B cell (primary cell): ENCODE measurements around the gene KIAA0825. TPM values are rescaled to one million over a fixed set of nuclear protein-coding genes. Genes with fewer than 3 reads are reported as not detected.

ENCODE experiments used
- ATAC-seq: fragments of 200-7000 bp; cut with Tn5 transposase; one replicate; pipeline ENCODE4 v1.10.0; 2021; ENCODE audit warnings: low read depth, mild to moderate bottlenecking, moderate number of reproducible peaks, moderate library complexity
- CTCF ChIA-PET: fragments of 350-600 bp; sonication (Branson Sonifier 250); formaldehyde crosslinking; loops from one replicate; lab custom pipeline; 2021; ENCODE audit warnings: antibody characterized with exemption, inconsistent platforms; lab: Charles Lee
- POLR2A ChIA-PET: fragments of 350-600 bp; sonication (Branson Sonifier 250); formaldehyde crosslinking; loops from one replicate; lab custom pipeline; 2021; ENCODE audit warnings: antibody characterized with exemption; lab: Charles Lee
- DNase-seq: peaks from one replicate; pipeline ENCODE4 v3.0.0; 2013
- H2AFZ ChIP-seq: 2 replicates; pipeline ENCODE4 v1.6.1; 2012; ENCODE audit warnings: mild to moderate bottlenecking, low read depth, low read length; ENCODE audit not compliant: insufficient read depth, poor library complexity, severe bottlenecking
- H3K27ac ChIP-seq, 2 donors: 1 replicate in 1 of 2; 2 replicates in 1 of 2; pipeline ENCODE4 v1.5.1; 2012 to 2013; ENCODE audit warnings: low read length in 2 of 2, mild to moderate bottlenecking in 2 of 2, moderate library complexity in 1 of 2
- H3K27me3 ChIP-seq, 4 experiments: fragments of 200-600 bp in 1 of 4; sonication (generic) in 1 of 4; replicated peaks in 1 of 4; 1 replicate in 2 of 4; 2 replicates in 2 of 4; pipeline versions ENCODE4 v1.6.1 to v1.7.0; 2013 to 2016; ENCODE audit warnings: low read length in 3 of 4, mild to moderate bottlenecking in 2 of 4, mixed read lengths in 1 of 4, moderate library complexity in 1 of 4; ENCODE audit not compliant: insufficient read depth in 4 of 4, control insufficient read depth in 3 of 4; ENCODE audit errors: control extremely low read depth in 1 of 4
- H3K36me3 ChIP-seq, 2 experiments: replicated peaks in 1 of 2; 1 replicate in 1 of 2; 2 replicates in 1 of 2; pipeline versions ENCODE4 v1.6.1 to v1.7.1; 2013; ENCODE audit warnings: low read length in 1 of 2; ENCODE audit not compliant: insufficient read depth in 2 of 2, control insufficient read depth in 1 of 2; ENCODE audit errors: control extremely low read depth in 1 of 2, extremely low read depth in 1 of 2
- H3K4me1 ChIP-seq, 2 donors: fragments of 200-600 bp in 1 of 2; sonication (generic) in 1 of 2; 1 replicate in 1 of 2; 2 replicates in 1 of 2; pipeline versions ENCODE4 v1.5.1 to v1.6.1; 2013 to 2017; ENCODE audit warnings: low read length in 2 of 2; ENCODE audit not compliant: control insufficient read depth in 2 of 2, insufficient read depth in 2 of 2
- H3K4me2 ChIP-seq: replicated peaks from 2 replicates; pipeline ENCODE3; 2012; ENCODE audit warnings: mild to moderate bottlenecking, low read depth, low read length; ENCODE audit not compliant: poor library complexity, severe bottlenecking
- H3K4me3 ChIP-seq, 5 experiments: fragments of 200-600 bp in 1 of 5; sonication (generic) in 1 of 5; 1 replicate in 3 of 5; 2 replicates in 2 of 5; pipeline versions ENCODE4 v1.5.1 to v1.7.0; 2011 to 2016; ENCODE audit warnings: low read length in 4 of 5, mild to moderate bottlenecking in 4 of 5, low read depth in 2 of 5, control low read depth in 1 of 5, moderate library complexity in 1 of 5; ENCODE audit not compliant: insufficient read depth in 1 of 5; ENCODE audit errors: control extremely low read depth in 1 of 5, extremely low read depth in 1 of 5
- H3K79me2 ChIP-seq: fragments of 200-600 bp; sonication (generic); one replicate; pipeline ENCODE4 v1.6.0; 2016; ENCODE audit warnings: low read length; ENCODE audit not compliant: control insufficient read depth, insufficient read depth
- H3K9ac ChIP-seq: fragments of 200-600 bp; sonication (generic); 2 replicates; pipeline ENCODE4 v1.6.1; 2017; ENCODE audit warnings: mild to moderate bottlenecking, low read length, moderate library complexity
- H3K9me3 ChIP-seq, 3 donors: one replicate each; pipeline versions ENCODE4 v1.6.1 to v1.7.1; 2013; ENCODE audit warnings: low read length in 2 of 3; ENCODE audit not compliant: control insufficient read depth in 2 of 3, insufficient read depth in 1 of 3; ENCODE audit errors: control extremely low read depth in 1 of 3
- H4K20me1 ChIP-seq: 2 replicates; pipeline ENCODE4 v1.6.0; 2012; ENCODE audit warnings: mild to moderate bottlenecking, low read length; ENCODE audit not compliant: insufficient read depth, control insufficient read depth, poor library complexity, severe bottlenecking
- H3K27ac Mint-ChIP-seq: one replicate; pipeline ENCODE4 v1.8.0; 2021; ENCODE audit warnings: mixed read lengths
- H3K27me3 Mint-ChIP-seq: one replicate; pipeline ENCODE4 v1.8.0; 2021; ENCODE audit warnings: mixed read lengths
- H3K4me1 Mint-ChIP-seq: one replicate; pipeline ENCODE4 v1.8.0; 2021; ENCODE audit warnings: mixed read lengths
- H3K4me3 Mint-ChIP-seq: one replicate; pipeline ENCODE4 v1.8.0; 2021; ENCODE audit warnings: mixed read lengths
- H3K9me3 Mint-ChIP-seq: one replicate; pipeline ENCODE4 v1.8.0; 2022; ENCODE audit warnings: mixed read lengths; ENCODE audit not compliant: insufficient read depth
- EZH2 ChIP-seq: IDR thresholded peaks from 2 replicates; pipeline ENCODE4 v1.6.1; 2012; ENCODE audit warnings: borderline replicate concordance, low read depth, mild to moderate bottlenecking, moderate library complexity, low read length; ENCODE audit not compliant: insufficient read depth, poor library complexity, severe bottlenecking
- WGBS: methylation state at CpG from one replicate; pipeline ENCODE4 v1.1.5; 2013; ENCODE audit warnings: missing lambda C conversion rate; ENCODE audit not compliant: insufficient coverage; 5-methylcytosine and 5-hydroxymethylcytosine counted together
- intact Hi-C: fragments of 100-400 bp; cut with micrococcal nuclease; formaldehyde crosslinking; loops from one replicate; pipeline ENCODE4 v1.10.0; 2022
- polyA plus RNA-seq: library from polyadenylated mRNA; depleted of rRNA; stranded (reverse); fragments of >200 nt; gene quantifications from 2 replicates; pipeline ENCODE4 v1.2.3, GENCODE V29; 2012
- total RNA-seq, 2 donors: library from RNA; stranded (reverse); fragments of 120-200 nt in 1 of 2; gene quantifications; 1 replicate in 1 of 2; 2 replicates in 1 of 2; pipeline versions ENCODE4 v1.2.3 to v1.2.4, GENCODE V29; 2013 to 2022
- TF ChIP-seq, protein P1 (sequence below): fragments of 200-600 bp; IDR thresholded peaks from one replicate; pipeline ENCODE4 v1.8.0; 2022; ENCODE audit warnings: antibody characterized with exemption, mild to moderate bottlenecking

KIAA0825 gene
- total and polyA plus RNA-seq, 2 donors (not counting 1 experiment from before 2014, with no cell fraction given) = 0.43 to 2.7 TPM

DNA sequence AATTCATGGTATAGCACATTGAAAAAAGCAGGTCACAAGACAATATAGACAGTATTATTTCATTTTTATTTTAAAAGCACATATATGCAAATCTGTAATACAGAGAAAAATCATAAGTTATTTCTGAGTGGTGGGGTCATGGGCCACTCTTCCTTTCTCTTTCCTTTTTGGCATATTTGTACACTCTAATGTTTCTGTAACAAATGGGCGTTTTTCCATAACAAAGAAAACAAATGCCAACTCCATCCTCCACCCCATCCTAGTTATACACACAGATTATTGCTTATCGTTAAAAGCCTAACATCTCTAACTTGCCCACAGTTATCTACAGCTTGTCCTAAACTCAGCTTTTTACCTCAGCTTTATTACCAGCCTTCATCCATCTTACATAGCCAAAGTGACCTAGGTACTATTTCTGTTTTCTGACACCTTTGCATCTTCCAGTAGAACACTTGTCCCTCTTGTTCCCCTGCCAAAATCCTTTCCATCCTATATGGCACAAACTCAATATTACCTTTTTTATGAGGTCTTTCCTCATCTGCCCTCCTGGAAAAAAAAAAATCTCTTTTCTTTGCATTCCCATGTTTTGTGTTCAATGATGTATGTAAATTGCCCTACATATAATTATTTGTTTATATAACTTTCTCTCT lies 4.1 kb downstream of the KIAA0825 start:
- Histone ChIP-seq H3K9me3 (no peaks in the 10 kb centered on the region), H3K27ac (no peak overlapping the region), H3K4me1 (peaks cover 11% of the 10 kb centered on the region in 2 donors), H3K9ac (no peak overlapping the region), H3K4me3 (no peak overlapping the region), H4K20me1 (no peaks in the 10 kb centered on the region), H3K27me3 (no peaks in the 10 kb centered on the region), H2AFZ (no peak overlapping the region), H3K4me2 (no peak overlapping the region), H3K36me3 (peaks cover 0 to 3% of the 10 kb centered on the region in 2 experiments), H3K79me2 (peaks cover 4% of the 10 kb centered on the region)
- intact Hi-C loops = loop anchor here (2.0 to 10.0 kb wide), 2 partner anchors 237 to 941 kb away; partner anchors contain the start of genes ARSK and SKIC3
- H3K9me3 Mint-ChIP-seq = no peaks in the 10 kb centered on the region
- peak overlapping the region; percentile 1 for H3K27ac Mint-ChIP-seq
- 96% methylated on average over 2 of the region's 2 CpGs for WGBS
- POLR2A ChIA-PET = no interaction called here
- TF ChIP-seq EZH2 = no peak
- TF ChIP-seq, protein P1, sequence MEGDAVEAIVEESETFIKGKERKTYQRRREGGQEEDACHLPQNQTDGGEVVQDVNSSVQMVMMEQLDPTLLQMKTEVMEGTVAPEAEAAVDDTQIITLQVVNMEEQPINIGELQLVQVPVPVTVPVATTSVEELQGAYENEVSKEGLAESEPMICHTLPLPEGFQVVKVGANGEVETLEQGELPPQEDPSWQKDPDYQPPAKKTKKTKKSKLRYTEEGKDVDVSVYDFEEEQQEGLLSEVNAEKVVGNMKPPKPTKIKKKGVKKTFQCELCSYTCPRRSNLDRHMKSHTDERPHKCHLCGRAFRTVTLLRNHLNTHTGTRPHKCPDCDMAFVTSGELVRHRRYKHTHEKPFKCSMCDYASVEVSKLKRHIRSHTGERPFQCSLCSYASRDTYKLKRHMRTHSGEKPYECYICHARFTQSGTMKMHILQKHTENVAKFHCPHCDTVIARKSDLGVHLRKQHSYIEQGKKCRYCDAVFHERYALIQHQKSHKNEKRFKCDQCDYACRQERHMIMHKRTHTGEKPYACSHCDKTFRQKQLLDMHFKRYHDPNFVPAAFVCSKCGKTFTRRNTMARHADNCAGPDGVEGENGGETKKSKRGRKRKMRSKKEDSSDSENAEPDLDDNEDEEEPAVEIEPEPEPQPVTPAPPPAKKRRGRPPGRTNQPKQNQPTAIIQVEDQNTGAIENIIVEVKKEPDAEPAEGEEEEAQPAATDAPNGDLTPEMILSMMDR = no peak
- no peak overlapping the region for H3K4me3 Mint-ChIP-seq
- DNase-seq (no peak), ATAC-seq (no peak)
- peaks cover 15% of the 10 kb centered on the region for H3K4me1 Mint-ChIP-seq
- CTCF ChIA-PET = interaction anchor here (0.9 to 4.1 kb wide), 3 partner anchors 78 to 126 kb away, joined by 3 to 26 read pairs (median 3); no protein-coding TSS in a partner anchor
- H3K27me3 Mint-ChIP-seq = no peaks in the 10 kb centered on the region

DNA sequence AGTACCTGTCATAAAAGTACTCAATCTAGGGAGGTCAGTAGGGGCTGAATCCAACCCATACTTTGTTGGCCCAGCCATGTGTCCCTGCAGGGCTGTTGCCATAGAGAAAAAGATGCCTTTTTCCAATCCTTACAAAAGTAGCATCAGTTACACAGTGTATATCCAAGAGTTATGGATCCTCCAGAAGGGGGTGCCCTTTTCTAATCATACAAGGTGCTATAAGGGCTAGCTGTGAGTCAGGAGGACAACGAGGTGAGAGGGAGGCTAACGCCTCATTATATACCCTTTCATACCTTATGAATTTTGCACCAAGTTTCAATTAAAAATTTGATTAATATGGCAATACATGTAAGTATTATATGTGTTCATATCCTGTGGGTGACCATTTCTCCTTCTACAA lies 4.8 kb downstream of the KIAA0825 start:
- intact Hi-C loops = loop anchor here (1.0 to 10.0 kb wide), 2 partner anchors 125 to 941 kb away; partner anchors contain the start of genes ARSK and SKIC3
- no peak overlapping the region for H3K4me2 ChIP-seq
- no peak overlapping the region for H3K9ac ChIP-seq
- H2AFZ ChIP-seq = no peak overlapping the region
- ATAC-seq = no peak
- H3K79me2 ChIP-seq = no peaks in the 10 kb centered on the region
- no peak overlapping the region for H3K27ac ChIP-seq
- ChIA-PET POLR2A (no interaction called here), CTCF (interaction anchor here (0.9 to 4.1 kb wide), 3 partner anchors 79 to 126 kb away, joined by 3 to 26 read pairs (median 3); no protein-coding TSS in a partner anchor)
- no peaks in the 10 kb centered on the region for H3K27me3 Mint-ChIP-seq
- no peaks in the 10 kb centered on the region for H3K27me3 ChIP-seq
- H3K4me3 Mint-ChIP-seq = no peak overlapping the region
- no peaks in the 10 kb centered on the region for H3K9me3 Mint-ChIP-seq
- peaks cover 11% of the 10 kb centered on the region for H3K4me1 Mint-ChIP-seq
- H3K36me3 ChIP-seq = peaks cover 0 to 3% of the 10 kb centered on the region in 2 experiments
- H3K27ac Mint-ChIP-seq = no peak overlapping the region
- peak; percentile 35 for DNase-seq
- no peak for TF ChIP-seq EZH2
- TF ChIP-seq, protein P1 = no peak
- no CpG with 5 or more reads among the region's 2 CpGs for WGBS
- H3K9me3 ChIP-seq = no peaks in the 10 kb centered on the region
- H4K20me1 ChIP-seq = no peaks in the 10 kb centered on the region
- H3K4me1 ChIP-seq = peaks cover 7 to 8% of the 10 kb centered on the region in 2 donors
- H3K4me3 ChIP-seq = no peak overlapping the region
